HG03025 (cell line): ENCODE measurements around the gene DNAAF3.
"Not testable (repeated sequence)": the region's sequence is repeated elsewhere in the genome, so short reads cannot be mapped to it uniquely, and the experiment has no call there.

Source experiments
- ATAC-seq: cut with Tn5 transposase; IDR thresholded peaks from one replicate; pipeline ENCODE4 v1.9.1; 2021; ENCODE audit warnings: mild to moderate bottlenecking, moderate library complexity; ENCODE audit not compliant: unreplicated experiment, low FRiP score

Gene DNAAF3

DNA sequence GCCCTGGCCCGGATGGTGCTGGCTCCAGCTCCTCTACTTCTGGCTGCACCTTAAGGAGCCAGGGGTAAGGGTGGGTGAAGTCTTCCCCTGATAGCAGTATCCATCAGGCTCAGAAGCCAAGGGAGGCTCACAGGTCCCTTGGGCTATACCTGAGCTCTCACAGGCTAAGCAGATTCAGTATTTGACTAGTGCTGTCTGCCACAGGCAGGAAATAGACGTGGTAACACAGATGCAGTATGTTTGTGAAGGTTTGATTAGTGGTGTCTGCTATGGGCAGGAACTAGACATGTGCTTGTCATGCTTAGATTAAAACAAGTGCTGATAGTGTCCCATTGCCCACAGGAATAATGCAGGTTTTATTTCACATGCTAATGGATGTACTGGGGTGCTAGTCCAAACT lies 9.7 kb upstream of the DNAAF3 start:
- ATAC-seq, result no peak

GRCh38 chr19:55175117-55175867 lies 8.9 kb upstream of the DNAAF3 start:
- no peak for ATAC-seq

DNA sequence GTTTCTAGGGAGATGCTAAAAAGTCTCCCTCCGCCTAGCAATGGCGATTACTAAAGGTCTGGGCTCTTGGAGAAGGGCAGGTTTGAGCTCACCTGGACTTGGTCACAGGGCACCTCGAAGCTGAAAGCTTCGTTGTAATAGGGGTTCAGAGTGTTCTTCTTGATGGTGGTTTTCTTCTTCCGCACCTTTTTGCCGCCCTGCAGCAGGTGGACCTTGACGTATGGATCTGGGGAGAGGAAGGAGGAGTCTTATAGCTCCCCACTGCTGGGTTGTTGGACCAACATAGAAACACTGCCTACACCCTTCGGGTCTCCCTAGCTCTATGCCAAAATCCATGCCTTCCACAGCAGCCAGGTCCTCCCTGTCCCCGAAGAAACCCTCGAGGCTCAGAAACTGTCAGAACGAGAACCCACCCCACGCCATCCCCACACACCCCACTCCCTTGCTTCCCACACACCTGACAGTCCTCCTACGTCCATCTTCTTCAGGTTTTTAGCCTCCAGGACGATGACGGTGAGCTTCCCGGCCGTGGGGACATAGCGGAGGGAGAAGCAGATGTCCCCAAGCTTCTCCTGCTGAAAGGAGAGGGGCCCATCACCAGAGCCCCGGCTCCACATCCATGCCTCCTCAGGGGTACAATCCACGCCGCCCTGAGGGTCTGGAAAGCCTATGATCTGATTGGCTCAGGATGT lies 8.2 kb upstream of the DNAAF3 start:
- ATAC-seq, result no peak

DNA sequence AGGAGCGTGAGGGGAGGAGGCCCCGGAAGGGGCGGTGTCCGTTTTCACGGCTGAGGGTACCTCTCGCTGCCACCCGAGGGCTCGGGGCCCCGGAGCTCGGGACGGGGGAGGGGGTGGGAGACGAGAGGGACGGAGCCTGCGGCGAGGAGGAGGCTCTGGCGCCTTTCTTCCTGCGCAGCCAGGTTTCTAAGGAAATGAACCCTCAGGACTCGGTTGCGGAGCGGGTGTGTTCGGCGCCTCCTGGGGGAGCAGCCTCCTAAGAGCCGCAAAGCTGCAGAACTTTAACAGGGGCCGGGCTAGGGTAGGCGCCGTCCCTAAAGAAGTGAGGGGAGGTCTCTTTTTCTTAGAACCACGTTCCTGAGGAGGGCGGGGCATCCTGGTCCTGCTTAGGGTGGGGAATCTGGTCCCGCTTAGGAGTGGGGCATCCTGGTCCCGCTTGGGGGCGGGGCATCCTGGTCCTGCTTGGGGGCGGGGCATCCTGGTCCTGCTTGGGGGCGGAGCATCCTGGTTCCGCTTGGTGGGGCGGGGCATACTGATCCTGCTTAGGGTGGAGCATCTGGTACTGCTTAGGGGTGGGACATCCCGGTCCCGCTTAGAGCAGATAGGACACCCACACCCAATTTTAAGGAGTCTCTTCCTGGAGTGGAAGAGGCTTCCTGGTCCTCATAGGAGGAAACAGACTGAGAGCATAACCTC lies 7.4 kb upstream of the DNAAF3 start:
- ATAC-seq, result no peak

DNA sequence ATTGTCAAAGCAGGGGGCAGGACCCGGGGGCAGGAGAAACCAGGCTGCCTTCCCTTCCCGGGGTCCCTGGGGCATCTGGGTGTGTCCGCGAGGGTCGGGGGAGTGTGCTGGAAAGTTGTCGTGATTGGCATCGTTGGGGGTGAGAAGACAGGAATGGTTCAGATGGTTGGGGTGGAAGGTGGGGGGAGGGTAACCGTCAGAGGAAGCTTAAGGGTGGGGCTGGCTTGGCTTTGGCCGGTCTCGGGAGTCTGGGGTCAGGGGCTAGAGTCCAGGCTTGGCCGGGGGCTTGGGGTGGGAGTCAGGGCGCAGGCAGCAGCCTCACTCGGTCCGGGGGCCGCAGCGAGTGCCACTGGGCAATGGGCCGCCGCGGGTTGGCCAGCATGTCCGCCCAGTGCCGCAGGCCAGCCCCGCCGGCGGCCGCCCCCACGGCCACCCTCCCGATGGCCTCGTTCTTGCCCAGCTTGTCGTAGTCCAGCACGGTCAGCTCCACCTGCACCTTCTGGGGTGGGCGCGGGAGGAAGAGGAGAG lies 6.8 kb upstream of the DNAAF3 start:
- ATAC-seq, result no peak

DNA sequence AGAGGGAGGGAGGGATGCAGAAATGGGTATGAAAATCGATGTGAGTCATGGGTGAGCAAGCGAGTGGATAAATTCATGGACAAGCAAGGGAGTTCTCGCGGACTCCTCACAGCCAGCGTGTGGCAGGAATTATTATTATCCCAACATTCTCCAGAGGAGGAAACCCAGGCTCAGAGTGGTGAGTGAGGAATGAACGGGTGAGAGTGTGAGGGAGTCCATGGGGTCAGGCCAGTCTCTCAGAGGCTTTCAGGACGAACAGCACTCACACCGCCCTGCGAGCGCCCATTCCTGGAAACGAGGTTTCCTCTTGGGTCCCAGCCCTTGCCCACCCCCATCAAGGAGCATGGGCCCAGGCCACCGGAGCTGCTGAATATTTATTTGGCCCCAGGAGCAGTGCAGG lies 6.3 kb upstream of the DNAAF3 start:
- no peak for ATAC-seq

DNA sequence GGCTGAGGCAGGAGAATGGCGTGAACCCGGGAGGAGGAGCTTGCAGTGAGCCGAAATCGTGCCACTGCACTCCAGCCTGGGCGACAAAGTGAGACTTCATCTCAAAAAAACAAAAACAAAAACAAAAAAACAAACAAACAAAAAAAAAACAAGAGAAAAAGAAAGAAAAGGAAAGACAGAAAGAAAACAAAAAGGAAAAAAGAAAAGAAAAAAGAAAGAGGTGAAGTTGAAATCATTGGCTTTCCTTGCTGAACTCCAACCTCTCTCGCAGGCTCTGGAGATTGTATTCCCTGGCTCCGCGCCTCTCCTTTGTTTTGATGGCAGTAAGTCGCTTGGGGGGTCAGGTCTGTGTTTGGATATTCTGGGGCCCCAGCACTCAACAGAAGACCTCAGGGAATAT lies 5.9 kb upstream of the DNAAF3 start:
- ATAC-seq, result not testable (repeated sequence)

GRCh38 chr19:55171440-55171839 lies 5.0 kb upstream of the DNAAF3 start:
- no peak for ATAC-seq

GRCh38 chr19:55169136-55169535 lies 2.7 kb upstream of the DNAAF3 start:
- no peak for ATAC-seq

DNA sequence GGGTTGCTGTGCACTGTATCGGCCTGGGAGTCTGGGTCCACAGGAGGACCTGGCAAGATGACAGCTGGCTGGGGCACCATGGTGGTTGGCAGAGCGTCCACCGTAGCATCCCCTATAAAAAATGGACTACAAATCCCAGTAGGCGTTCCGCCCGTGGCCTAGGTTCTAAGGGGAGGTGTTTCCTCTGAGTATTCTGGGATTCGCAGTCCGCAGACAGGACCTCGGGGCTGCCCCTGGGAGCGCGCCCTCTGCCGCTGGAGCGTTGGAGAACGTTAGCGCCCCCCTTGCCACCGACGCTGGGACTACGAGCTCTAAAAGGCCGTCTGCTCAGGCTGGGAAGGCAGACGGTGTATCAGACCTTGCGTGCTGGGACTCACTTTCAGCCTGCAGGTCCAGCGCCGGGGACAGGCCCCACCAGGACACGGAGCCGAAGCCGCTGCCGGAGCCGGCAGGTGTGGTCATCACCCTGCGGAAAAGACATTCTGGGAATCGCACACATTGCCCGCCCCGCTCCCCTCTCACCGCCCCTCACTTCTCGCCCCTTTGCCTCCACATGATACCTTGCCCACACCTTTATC lies 372 bp downstream of the DNAAF3 start:
- ATAC-seq, result no peak

DNA sequence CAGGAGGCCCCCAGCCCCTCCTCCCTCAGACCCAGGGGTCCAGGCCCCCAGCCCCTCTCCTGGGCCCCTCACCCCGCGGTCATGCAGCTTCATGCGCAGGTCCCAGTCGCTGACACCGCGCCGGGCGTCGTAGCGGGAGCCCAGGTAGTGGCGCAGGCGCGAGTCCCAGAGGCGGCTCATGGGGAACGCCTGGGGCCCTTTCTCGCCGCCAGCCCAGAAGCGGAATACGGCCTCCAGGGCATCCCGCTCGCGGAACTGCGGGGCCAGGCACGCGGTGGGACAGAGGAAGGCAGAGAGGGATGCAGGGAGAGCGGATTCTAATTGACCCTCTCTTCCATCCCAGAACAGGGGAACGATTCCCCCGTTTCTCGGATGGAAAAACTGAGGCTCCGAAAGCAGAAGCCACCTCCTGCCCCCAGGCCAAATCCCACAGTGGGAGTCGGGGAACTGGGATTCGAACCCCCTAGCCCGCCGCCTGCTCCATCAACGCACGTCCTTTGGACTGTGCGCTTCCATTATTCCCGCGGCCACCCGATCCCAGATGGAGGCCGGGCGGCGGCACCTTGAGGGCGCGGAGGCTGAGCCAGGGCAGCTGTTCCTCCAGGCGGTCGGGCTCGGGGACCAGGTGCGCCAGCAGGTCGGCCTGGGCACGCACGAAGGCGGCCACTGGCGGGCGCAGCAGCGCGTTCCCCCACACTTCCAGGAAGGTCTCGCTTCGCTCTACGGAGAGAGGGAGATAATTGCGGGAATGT lies 4.7 kb downstream of the DNAAF3 start:
- no peak for ATAC-seq

- no peak for ATAC-seq
These were observed 5.4 kb downstream of the DNAAF3 start for GRCh38 chr19:55160986-55161365.

GRCh38 chr19:55160128-55160985 lies 6.1 kb downstream of the DNAAF3 start:
- no peak for ATAC-seq

DNA sequence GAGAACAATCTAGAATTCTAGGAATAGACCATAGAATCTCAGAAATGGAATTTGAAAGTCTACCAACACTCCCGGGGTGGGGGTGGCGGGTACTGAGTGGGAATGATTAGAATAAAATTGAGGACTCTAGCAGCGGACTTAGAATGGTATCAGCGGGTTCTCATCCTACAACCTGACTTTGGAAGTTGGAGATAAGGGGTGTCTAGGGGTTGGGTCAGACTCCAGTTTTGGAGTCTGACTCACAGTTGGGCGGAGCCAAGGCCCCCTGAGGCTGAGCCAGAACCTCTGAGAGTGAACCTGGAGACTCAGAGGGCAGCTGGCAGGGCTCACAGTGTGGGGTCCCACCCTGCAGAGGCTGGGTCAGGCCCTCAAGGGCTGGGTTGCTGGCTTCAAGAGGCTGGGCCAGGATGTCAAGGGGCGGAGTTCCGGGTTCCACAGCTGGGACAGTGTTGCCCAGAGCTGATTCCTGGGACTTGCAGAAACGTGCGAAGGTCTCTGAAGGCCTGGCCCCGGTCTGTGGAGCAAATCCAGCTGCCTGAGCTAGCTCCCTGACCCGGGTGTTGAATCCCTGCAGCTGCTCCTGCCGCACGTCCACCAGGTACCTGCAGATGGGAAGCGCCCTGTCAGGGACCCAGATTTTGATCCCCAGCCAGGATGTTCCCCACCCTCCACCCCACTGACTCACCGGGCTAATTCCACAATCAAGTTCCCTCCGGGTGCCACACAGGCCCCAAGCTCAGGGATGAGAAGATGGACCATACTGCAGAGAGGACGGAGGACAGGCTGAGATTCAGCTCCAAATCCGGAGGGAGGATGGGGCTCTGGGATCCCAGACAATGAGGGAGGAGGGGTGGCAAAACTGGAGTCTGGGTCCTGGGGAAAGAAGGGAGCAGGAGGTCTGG lies 7.3 kb downstream of the DNAAF3 start:
- no peak for ATAC-seq

DNA sequence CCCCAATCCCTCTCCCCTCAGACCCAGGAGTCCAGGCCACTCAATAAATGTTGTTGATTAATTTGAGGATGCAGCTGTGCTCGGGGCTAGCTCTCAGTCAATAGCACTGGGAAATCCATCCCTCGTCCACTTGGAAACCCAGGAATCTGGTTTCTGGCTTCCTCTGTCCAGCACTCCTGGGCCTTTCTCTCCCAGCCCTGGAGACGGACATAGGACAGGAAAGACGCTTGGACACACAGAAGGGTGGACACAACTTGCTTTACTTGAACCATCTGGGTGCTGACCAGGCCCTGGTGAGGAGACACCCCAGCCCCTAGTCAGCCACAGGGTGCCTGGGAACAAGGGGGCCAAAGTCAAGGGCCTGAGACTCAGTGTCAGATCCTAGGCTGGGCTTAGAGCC lies 8.0 kb downstream of the DNAAF3 start:
- ATAC-seq, result no peak

DNA sequence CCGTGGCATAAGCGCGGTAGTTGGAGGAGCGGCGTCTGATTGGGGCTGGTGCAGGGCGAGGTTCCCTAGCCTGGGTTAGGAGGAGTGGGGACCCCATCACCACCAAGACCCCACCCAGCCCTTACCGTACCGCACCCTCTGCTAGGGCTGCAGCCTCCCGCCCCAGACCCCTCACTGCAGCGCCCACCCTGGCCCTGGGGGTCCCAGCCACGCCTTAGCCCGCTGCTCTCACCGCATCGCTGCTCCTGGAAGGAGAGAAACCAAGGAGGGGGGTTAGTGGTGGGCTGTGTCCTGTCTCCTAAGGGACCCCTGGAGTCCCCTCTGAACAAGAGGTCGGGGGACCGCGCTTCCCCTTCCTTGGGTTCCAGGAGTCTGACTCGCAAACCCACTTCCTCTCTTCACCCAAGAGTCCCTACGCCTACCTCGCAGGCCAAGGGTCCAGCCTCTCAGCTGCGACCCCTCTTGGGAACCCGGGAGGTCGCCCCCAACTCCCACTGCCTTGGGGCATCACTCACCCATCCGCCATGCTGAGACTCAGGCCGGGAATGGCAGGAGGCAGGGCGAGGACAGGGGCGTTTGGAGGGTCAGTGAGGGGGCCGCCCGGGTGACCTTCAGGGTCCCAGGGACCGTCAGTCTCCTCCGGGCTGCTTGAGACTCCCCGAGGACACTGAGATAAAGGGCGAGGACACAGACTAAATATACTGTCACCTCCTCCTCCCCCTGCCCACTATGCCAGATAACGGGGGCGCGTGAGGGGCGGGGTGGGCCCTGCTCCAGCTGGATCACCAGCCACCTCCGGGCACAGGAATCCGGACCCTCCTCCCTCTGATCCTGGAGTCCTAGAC lies 9.1 kb downstream of the DNAAF3 start, which contains the start of gene TNNI3:
TSS of gene TNNI3 (minus strand) at position 669 of the 845 bp plus-strand sequence. CDS start at position 526, 143 bp downstream.
- no peak for ATAC-seq
